Measurements from ENCODE around the gene PDE7B. TPM values are rescaled to one million over a fixed set of nuclear protein-coding genes. Genes with fewer than 3 reads are reported as not detected.

Gene PDE7B
- total and polyA plus RNA-seq, 4 experiments from 2014 or later = 0.06 to 0.94 (median 0.28) TPM

DNA sequence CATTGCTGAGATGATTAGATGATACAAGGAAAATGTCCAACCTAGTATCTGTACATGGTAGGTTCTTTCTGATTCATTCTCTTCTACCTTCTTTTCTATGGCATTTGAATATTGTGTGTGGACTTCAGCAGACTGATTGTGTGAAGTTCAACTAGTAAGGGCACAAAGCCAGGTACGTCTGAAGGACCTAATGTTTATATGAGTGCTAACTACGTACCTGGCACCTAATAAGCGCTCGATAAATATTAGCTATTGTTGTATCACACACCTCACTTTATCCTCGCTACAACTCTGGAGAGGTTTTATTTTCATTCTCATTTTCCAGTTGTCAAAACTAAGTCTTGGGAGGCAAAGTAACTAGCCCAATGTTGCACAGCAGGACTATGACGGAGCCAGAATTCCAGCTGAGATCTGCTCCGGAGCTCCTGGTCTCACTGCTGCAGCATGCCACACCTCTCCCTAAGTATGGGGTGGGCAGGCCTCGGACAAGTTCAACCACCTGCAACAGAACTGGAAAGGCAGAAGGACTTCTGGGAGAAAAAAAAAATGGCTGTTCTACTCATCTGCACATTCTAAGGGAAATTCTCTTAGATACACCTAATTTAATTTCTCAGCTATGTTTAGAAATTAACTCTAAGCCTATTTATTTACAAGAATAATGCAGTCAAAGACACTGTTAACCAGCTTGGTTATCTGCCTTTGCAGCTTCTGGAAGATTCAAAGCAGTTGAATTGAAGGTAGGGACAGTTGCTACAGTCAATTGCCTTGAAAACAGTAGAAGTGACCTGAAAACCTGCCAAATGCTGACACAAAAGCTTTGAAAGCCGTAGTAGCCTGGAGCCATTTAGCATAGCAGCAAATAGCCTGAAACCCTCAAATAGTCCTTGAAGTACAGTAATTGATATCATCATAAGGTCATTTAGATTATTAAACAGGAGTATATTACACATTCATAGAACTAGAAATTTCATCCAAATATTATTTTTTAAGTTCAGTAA lies 165.0 kb downstream of the PDE7B start:
- H3K27me3 Mint-ChIP-seq = peaks cover 3 to 9% of the 10 kb centered on the region in 2 donors
- H3K4me3 ChIP-seq (ENCODE audit: low read length in 2 of 2) = no peak overlapping the region
- H3K9me3 Mint-ChIP-seq = peaks cover 0 to 2% (median 0%) of the 10 kb centered on the region in 8 donors
- H3K4me3 Mint-ChIP-seq = no peak overlapping the region
- H3K27ac Mint-ChIP-seq = peak overlapping the region in 1 of 7 donors; percentile 9
- H3K9me3 ChIP-seq (ENCODE audit: control insufficient read depth in 1 of 2, low read length in 2 of 2) = no peaks in the 10 kb centered on the region
- no peaks in the 10 kb centered on the region for H3K4me1 ChIP-seq (ENCODE audit: insufficient read depth, low read length)
- intact Hi-C loops (cut with micrococcal nuclease) = no loop called here
- no peaks in the 10 kb centered on the region for H3K27me3 ChIP-seq (ENCODE audit: insufficient read depth, low read length)
- ChIA-PET CTCF (ENCODE audit: partially characterized antibody) (no interaction called here), POLR2A (ENCODE audit: partially characterized antibody) (no interaction called here)
- no peaks in the 10 kb centered on the region for H3K36me3 Mint-ChIP-seq
- no peak for DNase-seq
- H3K4me1 Mint-ChIP-seq = no peaks in the 10 kb centered on the region
- H3K36me3 ChIP-seq (ENCODE audit: insufficient read depth, low read length) = no peaks in the 10 kb centered on the region
- H3K27ac ChIP-seq (ENCODE audit: low read depth, low read length) = no peak overlapping the region

DNA sequence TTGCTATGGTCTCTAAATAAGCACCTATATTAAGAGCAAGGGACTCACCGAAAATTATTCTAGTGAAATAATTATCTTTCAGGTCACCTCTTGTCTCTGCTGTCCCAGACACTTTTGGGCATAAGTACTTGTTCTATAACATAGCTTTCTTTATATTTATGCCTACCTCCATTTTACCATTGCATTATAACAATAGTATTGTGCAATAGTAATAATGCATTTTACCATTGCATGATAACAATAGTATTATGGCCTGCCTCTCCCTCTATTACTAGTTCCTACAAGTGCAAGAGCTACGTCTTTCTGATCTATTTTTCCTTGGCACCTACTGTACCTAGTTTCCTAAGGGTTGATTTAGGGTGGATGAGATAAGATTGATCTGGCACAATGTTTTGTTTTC lies 169.2 kb downstream of the PDE7B start:
- peaks cover 0 to 2% (median 0%) of the 10 kb centered on the region in 8 donors for H3K9me3 Mint-ChIP-seq
- no peak for DNase-seq
- no peaks in the 10 kb centered on the region for H3K36me3 Mint-ChIP-seq
- H3K36me3 ChIP-seq (ENCODE audit: insufficient read depth, low read length) = no peaks in the 10 kb centered on the region
- H3K27ac ChIP-seq (ENCODE audit: low read depth, low read length) = no peak overlapping the region
- H3K4me1 ChIP-seq (ENCODE audit: insufficient read depth, low read length) = no peaks in the 10 kb centered on the region
- H3K27ac Mint-ChIP-seq = no peak overlapping the region
- H3K4me3 Mint-ChIP-seq = no peak overlapping the region
- ChIA-PET CTCF (ENCODE audit: partially characterized antibody) (interaction anchor here (0.6 kb wide), 1 partner anchor 10 kb away, joined by 3 read pairs; no protein-coding TSS in a partner anchor), POLR2A (ENCODE audit: partially characterized antibody) (no interaction called here)
- H3K9me3 ChIP-seq (ENCODE audit: control insufficient read depth in 1 of 2, low read length in 2 of 2) = no peaks in the 10 kb centered on the region
- intact Hi-C loops (cut with micrococcal nuclease) = no loop called here
- peaks cover 1 to 4% of the 10 kb centered on the region in 2 donors for H3K27me3 Mint-ChIP-seq
- H3K4me3 ChIP-seq (ENCODE audit: low read length in 2 of 2) = no peak overlapping the region
- H3K27me3 ChIP-seq (ENCODE audit: insufficient read depth, low read length) = no peaks in the 10 kb centered on the region
- no peaks in the 10 kb centered on the region for H3K4me1 Mint-ChIP-seq

DNA sequence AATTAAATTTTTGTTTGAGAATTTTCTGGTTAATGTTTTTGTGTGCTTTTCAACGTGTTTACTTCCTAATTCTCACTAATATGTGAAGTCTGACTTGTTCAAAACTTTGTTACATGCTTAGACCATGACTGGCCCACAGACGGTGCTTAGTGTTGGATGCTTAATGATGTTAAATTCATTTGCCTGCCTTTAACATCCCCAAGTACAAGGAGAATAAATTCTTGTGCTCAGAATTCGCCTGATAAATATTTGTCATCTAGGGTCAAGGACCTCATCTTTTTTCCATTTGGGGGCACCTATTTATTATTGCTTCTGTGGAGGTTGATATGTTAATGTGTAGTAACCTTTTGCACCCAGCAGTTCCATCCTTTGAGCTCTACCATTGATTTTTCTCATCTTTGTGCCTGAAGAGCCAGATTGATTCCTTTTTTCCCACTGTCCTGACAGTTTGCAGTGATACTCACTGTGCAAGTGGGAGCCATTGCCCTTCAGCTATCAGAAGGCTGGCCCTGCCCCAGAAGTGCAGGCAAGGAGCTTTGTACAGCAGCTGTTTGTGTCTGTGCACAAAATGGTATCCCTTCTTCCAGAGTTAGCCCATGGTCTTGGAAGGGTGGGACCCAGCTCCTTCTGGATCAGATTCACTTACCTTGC lies 170.8 kb downstream of the PDE7B start:
- ChIA-PET CTCF (ENCODE audit: partially characterized antibody) (interaction anchor here (1.0 kb wide), 1 partner anchor 10 kb away, joined by 3 read pairs; no protein-coding TSS in a partner anchor), POLR2A (ENCODE audit: partially characterized antibody) (no interaction called here)
- Histone ChIP-seq H3K36me3 (ENCODE audit: insufficient read depth, low read length) (no peaks in the 10 kb centered on the region), H3K27me3 (ENCODE audit: insufficient read depth, low read length) (no peaks in the 10 kb centered on the region), H3K4me1 (ENCODE audit: insufficient read depth, low read length) (no peaks in the 10 kb centered on the region), H3K27ac (ENCODE audit: low read depth, low read length) (no peak overlapping the region), H3K4me3 (ENCODE audit: low read length in 2 of 2) (no peak overlapping the region), H3K9me3 (ENCODE audit: control insufficient read depth in 1 of 2, low read length in 2 of 2) (no peaks in the 10 kb centered on the region)
- no peak overlapping the region for H3K27ac Mint-ChIP-seq
- H3K36me3 Mint-ChIP-seq = no peaks in the 10 kb centered on the region
- no peaks in the 10 kb centered on the region for H3K4me1 Mint-ChIP-seq
- H3K9me3 Mint-ChIP-seq = peaks cover 0 to 2% (median 0%) of the 10 kb centered on the region in 8 donors
- H3K4me3 Mint-ChIP-seq = no peak overlapping the region
- peaks cover 1 to 4% of the 10 kb centered on the region in 2 donors for H3K27me3 Mint-ChIP-seq
- intact Hi-C loops (cut with micrococcal nuclease) = no loop called here
- DNase-seq = no peak

DNA sequence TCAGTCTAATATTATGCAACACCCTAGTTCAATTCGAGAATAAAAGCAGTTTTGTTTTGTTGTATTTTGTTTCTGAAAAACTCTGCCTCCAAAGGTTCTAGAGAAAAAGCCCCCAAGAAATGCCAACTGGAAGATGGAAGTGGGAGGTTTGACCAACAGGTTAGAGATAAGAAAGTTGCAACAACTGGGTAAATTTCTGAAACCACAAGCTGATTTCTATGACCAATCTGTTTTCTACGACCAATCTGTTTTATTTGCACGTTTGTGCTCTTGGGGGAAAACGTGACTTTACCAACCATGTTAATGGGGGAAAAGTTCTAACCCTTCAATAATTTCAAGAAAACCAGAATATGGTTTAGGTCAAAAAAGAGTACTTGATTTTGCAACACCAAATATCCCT lies 173.2 kb downstream of the PDE7B start:
- H3K27me3 Mint-ChIP-seq = peaks cover 4% of the 10 kb centered on the region in 2 donors
- H3K4me3 Mint-ChIP-seq = no peak overlapping the region
- H3K27ac Mint-ChIP-seq = no peak overlapping the region
- intact Hi-C loops (cut with micrococcal nuclease) = no loop called here
- H3K4me1 ChIP-seq (ENCODE audit: insufficient read depth, low read length) = no peaks in the 10 kb centered on the region
- H3K4me3 ChIP-seq (ENCODE audit: low read length in 2 of 2) = no peak overlapping the region
- H3K9me3 Mint-ChIP-seq = no peaks in the 10 kb centered on the region
- DNase-seq = no peak
- H3K27ac ChIP-seq (ENCODE audit: low read depth, low read length) = no peak overlapping the region
- H3K27me3 ChIP-seq (ENCODE audit: insufficient read depth, low read length) = no peaks in the 10 kb centered on the region
- H3K9me3 ChIP-seq (ENCODE audit: control insufficient read depth in 1 of 2, low read length in 2 of 2) = no peaks in the 10 kb centered on the region
- H3K36me3 Mint-ChIP-seq = no peaks in the 10 kb centered on the region
- ChIA-PET POLR2A (ENCODE audit: partially characterized antibody) (no interaction called here), CTCF (ENCODE audit: partially characterized antibody) (no interaction called here)
- no peaks in the 10 kb centered on the region for H3K36me3 ChIP-seq (ENCODE audit: insufficient read depth, low read length)
- no peaks in the 10 kb centered on the region for H3K4me1 Mint-ChIP-seq

DNA sequence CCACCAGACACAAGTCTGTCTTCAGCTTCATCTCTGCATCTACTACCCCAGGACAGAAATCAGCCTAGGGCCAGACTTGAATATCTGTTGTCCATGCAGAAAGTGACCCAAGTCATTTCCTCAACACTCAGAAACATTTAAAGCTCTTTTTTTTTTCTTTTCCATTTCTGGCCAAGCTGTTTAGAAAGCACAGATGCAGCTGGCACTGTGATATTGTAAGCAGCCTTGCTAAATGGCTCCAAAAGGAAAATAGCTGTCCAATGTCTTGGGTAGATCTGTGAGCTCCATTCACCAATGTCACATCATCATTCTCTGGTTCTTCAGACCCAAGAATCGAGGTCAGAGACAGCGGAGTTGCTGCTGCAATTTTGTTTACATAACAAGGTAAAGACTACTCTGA lies 174.2 kb downstream of the PDE7B start:
- no peak for DNase-seq
- no peaks in the 10 kb centered on the region for H3K9me3 Mint-ChIP-seq
- H3K36me3 Mint-ChIP-seq = no peaks in the 10 kb centered on the region
- no peak overlapping the region for H3K27ac Mint-ChIP-seq
- H3K36me3 ChIP-seq (ENCODE audit: insufficient read depth, low read length) = no peaks in the 10 kb centered on the region
- H3K27me3 Mint-ChIP-seq = peaks cover 4% of the 10 kb centered on the region in 2 donors
- ChIA-PET CTCF (ENCODE audit: partially characterized antibody) (no interaction called here), POLR2A (ENCODE audit: partially characterized antibody) (no interaction called here)
- H3K9me3 ChIP-seq (ENCODE audit: control insufficient read depth in 1 of 2, low read length in 2 of 2) = no peaks in the 10 kb centered on the region
- no peak overlapping the region for H3K4me3 Mint-ChIP-seq
- no peaks in the 10 kb centered on the region for H3K27me3 ChIP-seq (ENCODE audit: insufficient read depth, low read length)
- H3K27ac ChIP-seq (ENCODE audit: low read depth, low read length) = no peak overlapping the region
- intact Hi-C loops (cut with micrococcal nuclease) = no loop called here
- no peaks in the 10 kb centered on the region for H3K4me1 ChIP-seq (ENCODE audit: insufficient read depth, low read length)
- H3K4me1 Mint-ChIP-seq = no peaks in the 10 kb centered on the region
- H3K4me3 ChIP-seq (ENCODE audit: low read length in 2 of 2) = no peak overlapping the region

DNA sequence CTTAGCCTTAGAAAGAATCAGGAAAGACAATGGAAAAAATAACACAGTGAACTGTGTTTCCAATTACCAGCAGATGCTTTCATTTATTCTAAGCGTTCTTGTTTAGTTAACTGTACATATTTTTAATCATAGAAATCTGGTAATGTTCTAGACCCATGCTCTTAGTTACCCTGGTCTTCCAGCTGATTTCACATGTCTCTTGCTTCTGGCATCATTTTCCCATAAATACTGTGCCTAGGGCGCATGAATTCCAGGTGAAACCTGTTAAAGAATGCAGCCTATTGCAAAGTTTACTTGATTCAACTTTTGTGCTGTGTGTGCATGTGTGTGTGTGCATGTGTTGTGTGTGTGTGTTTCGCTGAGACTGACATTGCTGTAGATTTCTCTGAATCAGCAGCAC lies 178.6 kb downstream of the PDE7B start:
- CTCF ChIA-PET (ENCODE audit: partially characterized antibody) = no interaction called here
- no peak overlapping the region for H3K27ac Mint-ChIP-seq
- Histone ChIP-seq H3K4me3 (ENCODE audit: low read length in 2 of 2) (no peak overlapping the region), H3K9me3 (ENCODE audit: control insufficient read depth in 1 of 2, low read length in 2 of 2) (no peaks in the 10 kb centered on the region), H3K27me3 (ENCODE audit: insufficient read depth, low read length) (no peaks in the 10 kb centered on the region), H3K36me3 (ENCODE audit: insufficient read depth, low read length) (no peaks in the 10 kb centered on the region), H3K27ac (ENCODE audit: low read depth, low read length) (no peak overlapping the region), H3K4me1 (ENCODE audit: insufficient read depth, low read length) (no peaks in the 10 kb centered on the region)
- H3K4me3 Mint-ChIP-seq = no peak overlapping the region
- H3K27me3 Mint-ChIP-seq = peaks cover 0 to 3% of the 10 kb centered on the region in 2 donors
- no peaks in the 10 kb centered on the region for H3K9me3 Mint-ChIP-seq
- intact Hi-C loops (cut with micrococcal nuclease) = no loop called here
- no peaks in the 10 kb centered on the region for H3K36me3 Mint-ChIP-seq
- no peak for DNase-seq
- POLR2A ChIA-PET (ENCODE audit: partially characterized antibody) = no interaction called here
- H3K4me1 Mint-ChIP-seq = no peaks in the 10 kb centered on the region

DNA sequence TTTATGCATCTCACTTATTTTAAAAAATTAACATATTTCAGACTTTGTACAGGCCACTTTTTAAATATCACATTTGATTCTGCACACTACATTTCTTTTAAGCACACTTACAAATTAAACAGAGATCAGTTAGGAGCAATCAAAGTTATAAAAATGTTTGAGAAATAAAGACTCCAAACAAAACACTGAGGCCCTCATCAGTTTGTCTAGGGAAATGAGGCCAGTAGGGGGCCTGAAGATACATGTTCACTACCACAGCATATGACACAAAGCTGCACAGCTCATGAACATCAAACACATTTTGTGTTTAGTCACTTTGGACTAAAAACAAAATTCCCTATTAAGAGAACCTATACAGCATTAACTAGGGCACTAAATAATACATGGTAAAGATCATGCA lies 180.5 kb downstream of the PDE7B start:
- Histone ChIP-seq H3K9me3 (ENCODE audit: control insufficient read depth in 1 of 2, low read length in 2 of 2) (no peaks in the 10 kb centered on the region), H3K4me1 (ENCODE audit: insufficient read depth, low read length) (no peaks in the 10 kb centered on the region), H3K27ac (ENCODE audit: low read depth, low read length) (no peak overlapping the region), H3K36me3 (ENCODE audit: insufficient read depth, low read length) (no peaks in the 10 kb centered on the region), H3K4me3 (ENCODE audit: low read length in 2 of 2) (no peak overlapping the region), H3K27me3 (ENCODE audit: insufficient read depth, low read length) (no peaks in the 10 kb centered on the region)
- Mint-ChIP-seq H3K4me3 (no peak overlapping the region), H3K9me3 (no peaks in the 10 kb centered on the region), H3K4me1 (no peaks in the 10 kb centered on the region), H3K27ac (no peak overlapping the region), H3K27me3 (peaks cover 0 to 5% of the 10 kb centered on the region in 2 donors), H3K36me3 (no peaks in the 10 kb centered on the region)
- CTCF ChIA-PET (ENCODE audit: partially characterized antibody) = interaction anchor here (1.1 to 1.4 kb wide), 2 partner anchors 9 to 195 kb away, joined by 3 to 4 read pairs; no protein-coding TSS in a partner anchor
- no peak for DNase-seq
- intact Hi-C loops (cut with micrococcal nuclease) = loop anchor here (1.0 kb wide), 1 partner anchor 194 kb away; no protein-coding TSS in a partner anchor
- POLR2A ChIA-PET (ENCODE audit: partially characterized antibody) = no interaction called here
